GM12878 (cell line): ENCODE data around the gene DUS3L. TPM values are rescaled to one million over a fixed set of nuclear protein-coding genes. Genes with fewer than 3 reads are reported as not detected.

Source experiments
- ATF7 ChIP-seq: fragments of 450-650 bp; IDR thresholded peaks from 2 replicates; pipeline ENCODE4 v1.6.1; 2016; ENCODE audit warnings: low read depth, mild to moderate bottlenecking
- BACH1 ChIP-seq: fragments of 450-650 bp; IDR thresholded peaks from 2 replicates; pipeline ENCODE4 v1.6.1; 2017; ENCODE audit warnings: mild to moderate bottlenecking, borderline replicate concordance
- E2F8 ChIP-seq: fragments of 450-650 bp; IDR thresholded peaks from 2 replicates; pipeline ENCODE4 v1.6.1; 2018; ENCODE audit warnings: mild to moderate bottlenecking, low read depth, moderate library complexity; ENCODE audit not compliant: partially characterized antibody
- E4F1 ChIP-seq: fragments of 450-650 bp; IDR thresholded peaks from 2 replicates; pipeline ENCODE4 v1.6.1; 2018; ENCODE audit warnings: borderline replicate concordance, mild to moderate bottlenecking; ENCODE audit not compliant: partially characterized antibody
- FOXK2 ChIP-seq: fragments of 450-650 bp; IDR thresholded peaks from 2 replicates; pipeline ENCODE4 v1.6.1; 2017; ENCODE audit warnings: mild to moderate bottlenecking, moderate library complexity
- IKZF2 ChIP-seq, 2 experiments: fragments of 450-650 bp; IDR thresholded peaks; 2 replicates each; pipeline ENCODE4 v1.6.1; 2017; ENCODE audit warnings: mild to moderate bottlenecking in 2 of 2, moderate library complexity in 2 of 2
- IRF4 ChIP-seq: IDR thresholded peaks from 2 replicates; pipeline ENCODE4 v1.6.1; 2011; ENCODE audit warnings: low read depth, low read length
- POLR2AphosphoS2 ChIP-seq: IDR thresholded peaks from 2 replicates; pipeline ENCODE4 v1.6.1; 2011; ENCODE audit warnings: low read depth, mild to moderate bottlenecking, low read length, improper control_type of control experiment, moderate library complexity
- RBBP5 ChIP-seq: fragments of 200-600 bp; sonication (generic); conservative IDR thresholded peaks from 2 replicates; pipeline ENCODE4 v1.6.1; 2016
- RFX5 ChIP-seq: IDR thresholded peaks from 2 replicates; pipeline ENCODE4 v1.6.1; 2011; ENCODE audit warnings: low read depth, low read length, improper control_type of control experiment
- SREBF2 ChIP-seq: IDR thresholded peaks from 2 replicates; pipeline ENCODE4 v1.6.1; 2012; ENCODE audit warnings: mild to moderate bottlenecking, low read length
- ZBED1 ChIP-seq: IDR thresholded peaks from 2 replicates; pipeline ENCODE4 v1.6.1; 2016; ENCODE audit warnings: borderline replicate concordance
- polyA plus RNA-seq, 11 experiments: library from polyadenylated mRNA; depleted of rRNA in 4 of 11; unstranded in 6 of 11; stranded (reverse) in 5 of 11; fragments of >200 nt; fragmentation: Nextera tagmentation in 4 of 11; fragmentation: Illumina TruSeq in 1 of 11; extraction: Ambion mirVana in 4 of 11; extraction: Trizol in 1 of 11; gene quantifications; 1 replicate in 1 of 11; 2 replicates in 10 of 11; pipeline versions ENCODE4 v1.2.1 to v1.2.3, GENCODE V29; 2011 to 2016; ENCODE audit warnings: inconsistent platforms in 2 of 11, missing spikeins in 2 of 11, low read depth in 1 of 11
- total RNA-seq, 4 experiments: library from RNA; depleted of rRNA in 3 of 4; stranded (reverse); fragments of >200 nt in 3 of 4; fragmentation: Illumina TruSeq in 1 of 4; extraction: Trizol in 1 of 4; gene quantifications; 2 replicates each; pipeline versions ENCODE4 v1.2.1 to v1.2.3, GENCODE V29; 2013 to 2021
- TF ChIP-seq, protein P1 (sequence below): fragments of 450-650 bp; formaldehyde crosslinking; IDR thresholded peaks from 2 replicates; pipeline ENCODE4 v1.4.0; 2022; ENCODE audit warnings: mild to moderate bottlenecking, moderate library complexity
- TF ChIP-seq, protein P2 (sequence below): fragments of 450-650 bp; IDR thresholded peaks from 2 replicates; pipeline ENCODE4 v1.6.1; 2016; ENCODE audit warnings: mild to moderate bottlenecking

Gene DUS3L
- total and polyA plus RNA-seq, 10 of the 15 experiments (the other 5 are each of a cell fraction or from before 2014, with no cell fraction given) = 0.64 to 47.6 (median 31.1) TPM

DNA sequence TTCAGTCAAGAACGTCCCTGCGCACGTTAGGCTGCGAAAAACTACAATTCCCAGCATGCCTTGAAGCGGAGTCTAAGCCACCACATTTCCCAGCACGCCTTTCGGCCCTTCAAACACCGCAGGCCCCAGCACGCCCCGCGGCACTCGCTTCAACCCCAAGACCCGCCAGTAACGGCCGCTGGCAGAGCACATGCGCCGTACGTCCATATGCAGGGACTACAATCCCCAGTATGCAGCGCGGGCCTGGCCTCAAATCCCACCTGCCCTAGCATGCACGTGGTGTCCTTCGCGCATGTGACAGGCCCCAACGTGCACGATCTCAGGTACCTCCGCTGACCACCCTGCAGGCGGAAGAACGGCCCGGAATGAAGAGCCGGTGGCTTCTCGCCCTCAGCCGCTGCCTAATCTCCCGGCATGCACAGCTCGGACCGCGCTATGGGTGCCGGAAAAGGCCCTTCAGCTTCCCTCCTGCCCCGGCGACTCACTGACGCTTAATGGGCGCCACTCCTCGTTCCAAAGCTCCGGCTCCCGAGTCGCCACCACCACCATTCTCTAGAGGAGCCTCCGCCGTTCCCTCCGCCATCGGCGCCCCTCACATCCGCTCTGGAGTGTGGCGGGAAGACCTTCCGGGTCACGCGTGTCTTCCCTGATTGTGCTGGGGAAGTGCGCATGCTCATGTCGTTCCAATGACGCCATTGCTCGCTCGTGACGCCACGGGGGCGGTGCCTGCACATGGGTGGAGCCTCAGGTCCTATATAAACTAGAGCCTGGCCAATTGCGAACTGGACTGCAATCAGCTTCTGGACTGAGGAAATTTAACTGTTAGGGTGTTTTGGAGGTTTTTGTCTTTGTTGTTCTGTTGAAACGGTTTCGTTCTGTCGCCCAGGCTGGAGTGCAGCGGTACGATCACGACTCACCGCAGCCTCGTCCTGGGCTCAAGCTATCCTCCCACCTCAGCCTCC, at the start of gene DUS3L (continued):
- peak; percentile 60; the same call in 1 of the 2 replicates for TF ChIP-seq RFX5
- peak in 1 of 2 experiments; percentile 16; a peak in 1 of 4 replicates for TF ChIP-seq IKZF2 (IDR thresholded peaks at IDR 0.05)
- TF ChIP-seq IRF4 = no peak
- TF ChIP-seq ZBED1 = no peak
- peak; percentile 79 for TF ChIP-seq E2F8
- TF ChIP-seq, protein P1, sequence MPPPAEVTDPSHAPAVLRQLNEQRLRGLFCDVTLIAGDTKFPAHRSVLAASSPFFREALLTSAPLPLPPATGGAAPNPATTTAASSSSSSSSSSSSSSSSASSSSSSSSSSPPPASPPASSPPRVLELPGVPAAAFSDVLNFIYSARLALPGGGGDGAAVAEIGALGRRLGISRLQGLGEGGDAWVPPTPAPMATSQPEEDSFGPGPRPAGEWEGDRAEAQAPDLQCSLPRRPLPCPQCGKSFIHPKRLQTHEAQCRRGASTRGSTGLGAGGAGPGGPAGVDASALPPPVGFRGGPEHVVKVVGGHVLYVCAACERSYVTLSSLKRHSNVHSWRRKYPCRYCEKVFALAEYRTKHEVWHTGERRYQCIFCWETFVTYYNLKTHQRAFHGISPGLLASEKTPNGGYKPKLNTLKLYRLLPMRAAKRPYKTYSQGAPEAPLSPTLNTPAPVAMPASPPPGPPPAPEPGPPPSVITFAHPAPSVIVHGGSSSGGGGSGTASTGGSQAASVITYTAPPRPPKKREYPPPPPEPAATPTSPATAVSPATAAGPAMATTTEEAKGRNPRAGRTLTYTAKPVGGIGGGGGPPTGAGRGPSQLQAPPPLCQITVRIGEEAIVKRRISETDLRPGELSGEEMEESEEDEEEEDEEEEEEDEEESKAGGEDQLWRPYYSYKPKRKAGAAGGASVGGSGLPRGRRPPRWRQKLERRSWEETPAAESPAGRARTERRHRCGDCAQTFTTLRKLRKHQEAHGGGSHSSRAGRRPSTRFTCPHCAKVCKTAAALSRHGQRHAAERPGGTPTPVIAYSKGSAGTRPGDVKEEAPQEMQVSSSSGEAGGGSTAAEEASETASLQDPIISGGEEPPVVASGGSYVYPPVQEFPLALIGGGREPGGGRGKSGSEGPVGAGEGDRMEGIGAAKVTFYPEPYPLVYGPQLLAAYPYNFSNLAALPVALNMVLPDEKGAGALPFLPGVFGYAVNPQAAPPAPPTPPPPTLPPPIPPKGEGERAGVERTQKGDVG (CRISPR knock-in tag) = no peak
- TF ChIP-seq, protein P2, sequence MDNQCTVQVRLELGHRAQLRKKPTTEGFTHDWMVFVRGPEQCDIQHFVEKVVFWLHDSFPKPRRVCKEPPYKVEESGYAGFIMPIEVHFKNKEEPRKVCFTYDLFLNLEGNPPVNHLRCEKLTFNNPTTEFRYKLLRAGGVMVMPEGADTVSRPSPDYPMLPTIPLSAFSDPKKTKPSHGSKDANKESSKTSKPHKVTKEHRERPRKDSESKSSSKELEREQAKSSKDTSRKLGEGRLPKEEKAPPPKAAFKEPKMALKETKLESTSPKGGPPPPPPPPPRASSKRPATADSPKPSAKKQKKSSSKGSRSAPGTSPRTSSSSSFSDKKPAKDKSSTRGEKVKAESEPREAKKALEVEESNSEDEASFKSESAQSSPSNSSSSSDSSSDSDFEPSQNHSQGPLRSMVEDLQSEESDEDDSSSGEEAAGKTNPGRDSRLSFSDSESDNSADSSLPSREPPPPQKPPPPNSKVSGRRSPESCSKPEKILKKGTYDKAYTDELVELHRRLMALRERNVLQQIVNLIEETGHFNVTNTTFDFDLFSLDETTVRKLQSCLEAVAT = peak; percentile 98
- no peak for TF ChIP-seq POLR2AphosphoS2
- peak; percentile 43; the same call in 1 of the 2 replicates for TF ChIP-seq FOXK2
- peak; percentile 91 for TF ChIP-seq ATF7
- peak; percentile 65; the same call in 1 of the 2 replicates for TF ChIP-seq BACH1
- no peak for TF ChIP-seq E4F1
- no peak; the same call in 1 of the 2 replicates for TF ChIP-seq RBBP5
- TF ChIP-seq SREBF2 = no peak
